WTC11 (cell line): ENCODE measurements around the gene CLEC16A. TPM values are rescaled to one million over a fixed set of nuclear protein-coding genes. Genes with fewer than 3 reads are reported as not detected.

Experiments
- ATAC-seq: fragments of 200-7000 bp; cut with Tn5 transposase; 2 replicates; pipeline ENCODE4 v1.10.0; 2021; ENCODE audit warnings: mild to moderate bottlenecking, moderate library complexity
- CTCF ChIA-PET: fragments of 300-600 bp; sonication (Branson Sonifier 250); formaldehyde crosslinking; loops from one replicate; lab custom pipeline; 2021; ENCODE audit warnings: antibody characterized with exemption; lab: Charles Lee
- POLR2A ChIA-PET: fragments of 350-600 bp; sonication (Branson Sonifier 250); formaldehyde crosslinking; loops from one replicate; lab custom pipeline; 2021; ENCODE audit warnings: antibody characterized with exemption; lab: Charles Lee
- DNase-seq: peaks from one replicate; pipeline ENCODE4 v3.0.0; 2021; ENCODE audit warnings: low spot score
- H3K27ac Mint-ChIP-seq: 2 replicates; pipeline ENCODE4 v1.8.0; 2021; ENCODE audit warnings: mixed read lengths
- H3K27me3 Mint-ChIP-seq: 2 replicates; pipeline ENCODE4 v1.8.0; 2021; ENCODE audit warnings: low read depth, mild to moderate bottlenecking, moderate library complexity, mixed read lengths
- H3K36me3 Mint-ChIP-seq: 2 replicates; pipeline ENCODE4 v1.8.0; 2021; ENCODE audit warnings: mixed read lengths
- H3K4me1 Mint-ChIP-seq: 2 replicates; pipeline ENCODE4 v1.8.0; 2022; ENCODE audit warnings: mixed read lengths
- H3K4me3 Mint-ChIP-seq: 2 replicates; pipeline ENCODE4 v1.8.0; 2021; ENCODE audit warnings: mild to moderate bottlenecking, moderate library complexity, mixed read lengths
- H3K9me3 Mint-ChIP-seq: 2 replicates; pipeline ENCODE4 v1.8.0; 2021; ENCODE audit warnings: mixed read lengths
- CREB1 ChIP-seq: sonication (generic); formaldehyde crosslinking; IDR thresholded peaks from 2 replicates; pipeline ENCODE4 v1.8.0; 2023; ENCODE audit warnings: mild to moderate bottlenecking, missing genetic modification reagents
- CREM ChIP-seq: sonication (generic); formaldehyde crosslinking; IDR thresholded peaks from 2 replicates; pipeline ENCODE4 v1.8.1; 2022; ENCODE audit warnings: mild to moderate bottlenecking, missing genetic modification reagents, moderate library complexity
- ELF4 ChIP-seq: sonication (generic); formaldehyde crosslinking; IDR thresholded peaks from 2 replicates; pipeline ENCODE4 v1.8.1; 2022; ENCODE audit warnings: low read depth, mild to moderate bottlenecking, moderate library complexity, missing genetic modification reagents
- HMGA2 ChIP-seq: fragments of 250-450 bp; sonication (Bioruptor Pico); IDR thresholded peaks from 2 replicates; pipeline ENCODE4 v1.4.0; 2021; ENCODE audit warnings: mild to moderate bottlenecking, moderate library complexity
- MXD4 ChIP-seq: fragments of 250-450 bp; sonication (Bioruptor Pico); IDR thresholded peaks from 2 replicates; pipeline ENCODE4 v1.8.0; 2021; ENCODE audit warnings: mild to moderate bottlenecking, moderate library complexity, borderline replicate concordance
- NR3C1 ChIP-seq: sonication (generic); formaldehyde crosslinking; conservative IDR thresholded peaks from 2 replicates; pipeline ENCODE4 v1.8.1; 2023; ENCODE audit warnings: low read depth, mild to moderate bottlenecking, missing genetic modification reagents
- RELA ChIP-seq: sonication (generic); formaldehyde crosslinking; IDR thresholded peaks from 2 replicates; pipeline ENCODE4 v1.8.1; 2022; ENCODE audit warnings: missing genetic modification reagents, mild to moderate bottlenecking, borderline replicate concordance
- SMAD3 ChIP-seq: sonication (generic); formaldehyde crosslinking; IDR thresholded peaks from 2 replicates; pipeline ENCODE4 v1.8.0; 2022; ENCODE audit warnings: missing genetic modification reagents, mild to moderate bottlenecking, borderline replicate concordance
- TP53 ChIP-seq: sonication (generic); formaldehyde crosslinking; IDR thresholded peaks from 2 replicates; pipeline ENCODE4 v1.8.1; 2023; ENCODE audit warnings: mild to moderate bottlenecking, missing genetic modification reagents
- ZNF138 ChIP-seq: sonication (generic); formaldehyde crosslinking; conservative IDR thresholded peaks from 2 replicates; pipeline ENCODE4 v1.8.1; 2022; ENCODE audit warnings: mild to moderate bottlenecking, moderate library complexity, missing genetic modification reagents
- ZNF317 ChIP-seq: sonication (generic); formaldehyde crosslinking; IDR thresholded peaks from 2 replicates; pipeline ENCODE4 v1.8.1; 2023; ENCODE audit warnings: low read depth, mild to moderate bottlenecking, moderate library complexity, missing genetic modification reagents, borderline replicate concordance
- total RNA-seq: library from RNA; stranded (reverse); gene quantifications from 3 replicates; pipeline ENCODE4 v1.2.3, GENCODE V29; 2021
- TF ChIP-seq, protein P1 (sequence below): sonication (generic); formaldehyde crosslinking; IDR thresholded peaks from 2 replicates; pipeline ENCODE4 v1.8.0; 2023; ENCODE audit warnings: missing genetic modification reagents
- TF ChIP-seq, protein P2 (sequence below): sonication (generic); formaldehyde crosslinking; IDR thresholded peaks from 2 replicates; pipeline ENCODE4 v1.8.0; 2022; ENCODE audit warnings: mild to moderate bottlenecking, missing genetic modification reagents
- TF ChIP-seq, protein P3 (sequence below): sonication (generic); formaldehyde crosslinking; IDR thresholded peaks from 2 replicates; pipeline ENCODE4 v1.8.0; 2023; ENCODE audit warnings: mild to moderate bottlenecking, missing genetic modification reagents
- TF ChIP-seq, protein P4 (sequence below): sonication (generic); formaldehyde crosslinking; IDR thresholded peaks from 2 replicates; pipeline ENCODE4 v1.8.1; 2022; ENCODE audit warnings: mild to moderate bottlenecking, missing genetic modification reagents, moderate library complexity, borderline replicate concordance
- TF ChIP-seq, protein P5 (sequence below): sonication (generic); formaldehyde crosslinking; conservative IDR thresholded peaks from 2 replicates; pipeline ENCODE4 v1.8.1; 2023; ENCODE audit warnings: mild to moderate bottlenecking, low read depth, missing genetic modification reagents, moderate library complexity
- TF ChIP-seq, protein P6 (sequence below): sonication (generic); formaldehyde crosslinking; IDR thresholded peaks from 2 replicates; pipeline ENCODE4 v1.8.1; 2023; ENCODE audit warnings: mild to moderate bottlenecking, moderate library complexity, missing genetic modification reagents
- TF ChIP-seq, protein P7 (sequence below): sonication (generic); formaldehyde crosslinking; IDR thresholded peaks from 2 replicates; pipeline ENCODE4 v1.8.0; 2023; ENCODE audit warnings: missing genetic modification reagents, mild to moderate bottlenecking, borderline replicate concordance
- TF ChIP-seq, protein P8 (sequence below): sonication (generic); formaldehyde crosslinking; IDR thresholded peaks from 2 replicates; pipeline ENCODE4 v1.8.0; 2022; ENCODE audit warnings: mild to moderate bottlenecking, missing genetic modification reagents

CLEC16A gene
- total RNA-seq, 1 experiment from 2014 or later = 14.4 TPM

DNA sequence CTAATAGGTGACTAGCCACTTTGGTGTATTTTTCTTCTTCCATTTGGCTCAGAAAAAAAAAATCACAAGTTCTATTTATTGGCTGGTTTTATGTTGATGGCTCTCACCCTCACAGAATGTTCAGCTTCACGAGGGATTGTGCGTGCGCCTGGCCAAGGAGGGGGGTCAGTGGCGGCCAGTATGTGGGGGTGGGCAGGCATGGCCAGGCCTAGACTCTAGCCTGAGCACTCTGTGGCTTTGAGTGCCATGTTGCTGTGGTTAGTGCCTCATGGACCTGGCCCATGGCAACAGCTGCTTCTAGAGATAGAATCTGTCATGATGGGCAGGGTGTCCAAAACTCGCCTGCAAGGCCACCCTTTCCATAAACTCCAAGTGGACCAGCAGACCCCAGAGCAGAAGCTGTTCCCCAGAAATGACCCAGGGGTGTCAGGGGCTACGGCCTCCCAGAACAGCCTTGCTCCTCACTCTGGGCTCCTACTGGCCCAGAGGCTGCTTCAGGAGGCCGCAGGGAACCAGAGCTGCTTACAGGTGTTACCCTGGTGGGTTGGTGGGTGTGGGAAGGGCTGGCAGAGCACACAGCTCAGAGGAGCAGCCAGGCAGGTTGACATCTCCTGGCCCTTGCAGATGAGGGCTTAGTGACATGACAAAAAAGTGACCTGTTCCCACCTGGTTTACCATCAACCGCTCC, 186.8 kb downstream of the CLEC16A start:
- no peak for TF ChIP-seq RELA (CRISPR knock-in tag)
- TF ChIP-seq CREM = no peak
- TF ChIP-seq, protein P1, sequence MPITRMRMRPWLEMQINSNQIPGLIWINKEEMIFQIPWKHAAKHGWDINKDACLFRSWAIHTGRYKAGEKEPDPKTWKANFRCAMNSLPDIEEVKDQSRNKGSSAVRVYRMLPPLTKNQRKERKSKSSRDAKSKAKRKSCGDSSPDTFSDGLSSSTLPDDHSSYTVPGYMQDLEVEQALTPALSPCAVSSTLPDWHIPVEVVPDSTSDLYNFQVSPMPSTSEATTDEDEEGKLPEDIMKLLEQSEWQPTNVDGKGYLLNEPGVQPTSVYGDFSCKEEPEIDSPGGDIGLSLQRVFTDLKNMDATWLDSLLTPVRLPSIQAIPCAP = no peak
- no peak for TF ChIP-seq ELF4 (CRISPR knock-in tag)
- TF ChIP-seq CREB1 = no peak
- TF ChIP-seq, protein P2, sequence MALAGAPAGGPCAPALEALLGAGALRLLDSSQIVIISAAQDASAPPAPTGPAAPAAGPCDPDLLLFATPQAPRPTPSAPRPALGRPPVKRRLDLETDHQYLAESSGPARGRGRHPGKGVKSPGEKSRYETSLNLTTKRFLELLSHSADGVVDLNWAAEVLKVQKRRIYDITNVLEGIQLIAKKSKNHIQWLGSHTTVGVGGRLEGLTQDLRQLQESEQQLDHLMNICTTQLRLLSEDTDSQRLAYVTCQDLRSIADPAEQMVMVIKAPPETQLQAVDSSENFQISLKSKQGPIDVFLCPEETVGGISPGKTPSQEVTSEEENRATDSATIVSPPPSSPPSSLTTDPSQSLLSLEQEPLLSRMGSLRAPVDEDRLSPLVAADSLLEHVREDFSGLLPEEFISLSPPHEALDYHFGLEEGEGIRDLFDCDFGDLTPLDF (CRISPR knock-in tag) = no peak
- no peak for TF ChIP-seq TP53 (CRISPR knock-in tag)
- TF ChIP-seq ZNF317 (CRISPR knock-in tag) = no peak
- TF ChIP-seq, protein P3, sequence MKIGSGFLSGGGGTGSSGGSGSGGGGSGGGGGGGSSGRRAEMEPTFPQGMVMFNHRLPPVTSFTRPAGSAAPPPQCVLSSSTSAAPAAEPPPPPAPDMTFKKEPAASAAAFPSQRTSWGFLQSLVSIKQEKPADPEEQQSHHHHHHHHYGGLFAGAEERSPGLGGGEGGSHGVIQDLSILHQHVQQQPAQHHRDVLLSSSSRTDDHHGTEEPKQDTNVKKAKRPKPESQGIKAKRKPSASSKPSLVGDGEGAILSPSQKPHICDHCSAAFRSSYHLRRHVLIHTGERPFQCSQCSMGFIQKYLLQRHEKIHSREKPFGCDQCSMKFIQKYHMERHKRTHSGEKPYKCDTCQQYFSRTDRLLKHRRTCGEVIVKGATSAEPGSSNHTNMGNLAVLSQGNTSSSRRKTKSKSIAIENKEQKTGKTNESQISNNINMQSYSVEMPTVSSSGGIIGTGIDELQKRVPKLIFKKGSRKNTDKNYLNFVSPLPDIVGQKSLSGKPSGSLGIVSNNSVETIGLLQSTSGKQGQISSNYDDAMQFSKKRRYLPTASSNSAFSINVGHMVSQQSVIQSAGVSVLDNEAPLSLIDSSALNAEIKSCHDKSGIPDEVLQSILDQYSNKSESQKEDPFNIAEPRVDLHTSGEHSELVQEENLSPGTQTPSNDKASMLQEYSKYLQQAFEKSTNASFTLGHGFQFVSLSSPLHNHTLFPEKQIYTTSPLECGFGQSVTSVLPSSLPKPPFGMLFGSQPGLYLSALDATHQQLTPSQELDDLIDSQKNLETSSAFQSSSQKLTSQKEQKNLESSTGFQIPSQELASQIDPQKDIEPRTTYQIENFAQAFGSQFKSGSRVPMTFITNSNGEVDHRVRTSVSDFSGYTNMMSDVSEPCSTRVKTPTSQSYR (CRISPR knock-in tag) = no peak
- TF ChIP-seq, protein P4, sequence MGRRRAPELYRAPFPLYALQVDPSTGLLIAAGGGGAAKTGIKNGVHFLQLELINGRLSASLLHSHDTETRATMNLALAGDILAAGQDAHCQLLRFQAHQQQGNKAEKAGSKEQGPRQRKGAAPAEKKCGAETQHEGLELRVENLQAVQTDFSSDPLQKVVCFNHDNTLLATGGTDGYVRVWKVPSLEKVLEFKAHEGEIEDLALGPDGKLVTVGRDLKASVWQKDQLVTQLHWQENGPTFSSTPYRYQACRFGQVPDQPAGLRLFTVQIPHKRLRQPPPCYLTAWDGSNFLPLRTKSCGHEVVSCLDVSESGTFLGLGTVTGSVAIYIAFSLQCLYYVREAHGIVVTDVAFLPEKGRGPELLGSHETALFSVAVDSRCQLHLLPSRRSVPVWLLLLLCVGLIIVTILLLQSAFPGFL (CRISPR knock-in tag) = no peak
- TF ChIP-seq, protein P5, sequence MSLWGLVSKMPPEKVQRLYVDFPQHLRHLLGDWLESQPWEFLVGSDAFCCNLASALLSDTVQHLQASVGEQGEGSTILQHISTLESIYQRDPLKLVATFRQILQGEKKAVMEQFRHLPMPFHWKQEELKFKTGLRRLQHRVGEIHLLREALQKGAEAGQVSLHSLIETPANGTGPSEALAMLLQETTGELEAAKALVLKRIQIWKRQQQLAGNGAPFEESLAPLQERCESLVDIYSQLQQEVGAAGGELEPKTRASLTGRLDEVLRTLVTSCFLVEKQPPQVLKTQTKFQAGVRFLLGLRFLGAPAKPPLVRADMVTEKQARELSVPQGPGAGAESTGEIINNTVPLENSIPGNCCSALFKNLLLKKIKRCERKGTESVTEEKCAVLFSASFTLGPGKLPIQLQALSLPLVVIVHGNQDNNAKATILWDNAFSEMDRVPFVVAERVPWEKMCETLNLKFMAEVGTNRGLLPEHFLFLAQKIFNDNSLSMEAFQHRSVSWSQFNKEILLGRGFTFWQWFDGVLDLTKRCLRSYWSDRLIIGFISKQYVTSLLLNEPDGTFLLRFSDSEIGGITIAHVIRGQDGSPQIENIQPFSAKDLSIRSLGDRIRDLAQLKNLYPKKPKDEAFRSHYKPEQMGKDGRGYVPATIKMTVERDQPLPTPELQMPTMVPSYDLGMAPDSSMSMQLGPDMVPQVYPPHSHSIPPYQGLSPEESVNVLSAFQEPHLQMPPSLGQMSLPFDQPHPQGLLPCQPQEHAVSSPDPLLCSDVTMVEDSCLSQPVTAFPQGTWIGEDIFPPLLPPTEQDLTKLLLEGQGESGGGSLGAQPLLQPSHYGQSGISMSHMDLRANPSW = no peak
- no peak for TF ChIP-seq HMGA2 (CRISPR knock-in tag)
- no peak for TF ChIP-seq NR3C1
- no peak for TF ChIP-seq MXD4
- H3K4me1 Mint-ChIP-seq = peaks cover 6% of the 10 kb centered on the region
- ATAC-seq = no peak
- DNase-seq = no peak
- no peak overlapping the region for H3K4me3 Mint-ChIP-seq
- ChIA-PET POLR2A (no interaction called here), CTCF (interaction anchor here (1.0 kb wide), 1 partner anchor 240 kb away, joined by 3 read pairs; no protein-coding TSS in a partner anchor)
- H3K27ac Mint-ChIP-seq = peak overlapping the region; percentile 22; the same call in 1 of the 2 replicates
- no peaks in the 10 kb centered on the region for H3K9me3 Mint-ChIP-seq
- no peaks in the 10 kb centered on the region for H3K27me3 Mint-ChIP-seq
- H3K36me3 Mint-ChIP-seq = peaks cover 5% of the 10 kb centered on the region; the same call in 1 of the 2 replicates

DNA sequence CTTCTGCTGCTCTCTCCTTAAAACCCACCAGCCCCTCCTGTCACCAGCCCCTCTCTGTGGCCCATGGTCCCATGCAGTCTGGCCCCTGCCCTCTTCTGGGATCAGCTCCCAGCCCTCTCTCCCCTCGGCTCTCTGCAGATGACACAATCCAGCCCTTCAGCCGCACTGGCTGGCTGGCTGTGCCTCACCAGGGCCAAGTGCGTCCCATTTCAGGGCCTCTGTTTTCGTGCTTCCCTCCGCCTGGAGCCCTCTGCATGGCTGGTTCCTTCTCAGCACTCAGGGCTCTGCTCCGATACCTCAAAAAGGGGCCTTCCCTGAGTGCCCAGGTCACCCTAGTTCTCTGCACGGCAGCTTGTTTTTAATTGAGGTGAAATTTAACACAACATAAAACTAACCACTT, 187.3 kb downstream of the CLEC16A start:
- ATAC-seq = no peak
- TF ChIP-seq ZNF138 (CRISPR knock-in tag) (no peak), SMAD3 (CRISPR knock-in tag) (no peak)
- TF ChIP-seq, protein P6, sequence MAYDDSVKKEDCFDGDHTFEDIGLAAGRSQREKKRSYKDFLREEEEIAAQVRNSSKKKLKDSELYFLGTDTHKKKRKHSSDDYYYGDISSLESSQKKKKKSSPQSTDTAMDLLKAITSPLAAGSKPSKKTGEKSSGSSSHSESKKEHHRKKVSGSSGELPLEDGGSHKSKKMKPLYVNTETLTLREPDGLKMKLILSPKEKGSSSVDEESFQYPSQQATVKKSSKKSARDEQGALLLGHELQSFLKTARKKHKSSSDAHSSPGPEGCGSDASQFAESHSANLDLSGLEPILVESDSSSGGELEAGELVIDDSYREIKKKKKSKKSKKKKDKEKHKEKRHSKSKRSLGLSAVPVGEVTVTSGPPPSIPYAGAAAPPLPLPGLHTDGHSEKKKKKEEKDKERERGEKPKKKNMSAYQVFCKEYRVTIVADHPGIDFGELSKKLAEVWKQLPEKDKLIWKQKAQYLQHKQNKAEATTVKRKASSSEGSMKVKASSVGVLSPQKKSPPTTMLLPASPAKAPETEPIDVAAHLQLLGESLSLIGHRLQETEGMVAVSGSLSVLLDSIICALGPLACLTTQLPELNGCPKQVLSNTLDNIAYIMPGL (CRISPR knock-in tag) = no peak
- TF ChIP-seq, protein P7, sequence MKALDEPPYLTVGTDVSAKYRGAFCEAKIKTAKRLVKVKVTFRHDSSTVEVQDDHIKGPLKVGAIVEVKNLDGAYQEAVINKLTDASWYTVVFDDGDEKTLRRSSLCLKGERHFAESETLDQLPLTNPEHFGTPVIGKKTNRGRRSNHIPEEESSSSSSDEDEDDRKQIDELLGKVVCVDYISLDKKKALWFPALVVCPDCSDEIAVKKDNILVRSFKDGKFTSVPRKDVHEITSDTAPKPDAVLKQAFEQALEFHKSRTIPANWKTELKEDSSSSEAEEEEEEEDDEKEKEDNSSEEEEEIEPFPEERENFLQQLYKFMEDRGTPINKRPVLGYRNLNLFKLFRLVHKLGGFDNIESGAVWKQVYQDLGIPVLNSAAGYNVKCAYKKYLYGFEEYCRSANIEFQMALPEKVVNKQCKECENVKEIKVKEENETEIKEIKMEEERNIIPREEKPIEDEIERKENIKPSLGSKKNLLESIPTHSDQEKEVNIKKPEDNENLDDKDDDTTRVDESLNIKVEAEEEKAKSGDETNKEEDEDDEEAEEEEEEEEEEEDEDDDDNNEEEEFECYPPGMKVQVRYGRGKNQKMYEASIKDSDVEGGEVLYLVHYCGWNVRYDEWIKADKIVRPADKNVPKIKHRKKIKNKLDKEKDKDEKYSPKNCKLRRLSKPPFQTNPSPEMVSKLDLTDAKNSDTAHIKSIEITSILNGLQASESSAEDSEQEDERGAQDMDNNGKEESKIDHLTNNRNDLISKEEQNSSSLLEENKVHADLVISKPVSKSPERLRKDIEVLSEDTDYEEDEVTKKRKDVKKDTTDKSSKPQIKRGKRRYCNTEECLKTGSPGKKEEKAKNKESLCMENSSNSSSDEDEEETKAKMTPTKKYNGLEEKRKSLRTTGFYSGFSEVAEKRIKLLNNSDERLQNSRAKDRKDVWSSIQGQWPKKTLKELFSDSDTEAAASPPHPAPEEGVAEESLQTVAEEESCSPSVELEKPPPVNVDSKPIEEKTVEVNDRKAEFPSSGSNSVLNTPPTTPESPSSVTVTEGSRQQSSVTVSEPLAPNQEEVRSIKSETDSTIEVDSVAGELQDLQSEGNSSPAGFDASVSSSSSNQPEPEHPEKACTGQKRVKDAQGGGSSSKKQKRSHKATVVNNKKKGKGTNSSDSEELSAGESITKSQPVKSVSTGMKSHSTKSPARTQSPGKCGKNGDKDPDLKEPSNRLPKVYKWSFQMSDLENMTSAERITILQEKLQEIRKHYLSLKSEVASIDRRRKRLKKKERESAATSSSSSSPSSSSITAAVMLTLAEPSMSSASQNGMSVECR (CRISPR knock-in tag) = no peak
- TF ChIP-seq, protein P8, sequence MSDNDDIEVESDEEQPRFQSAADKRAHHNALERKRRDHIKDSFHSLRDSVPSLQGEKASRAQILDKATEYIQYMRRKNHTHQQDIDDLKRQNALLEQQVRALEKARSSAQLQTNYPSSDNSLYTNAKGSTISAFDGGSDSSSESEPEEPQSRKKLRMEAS = no peak

More for the DNA sequence above, 187.3 kb downstream of the CLEC16A start:
- CTCF ChIA-PET = interaction anchor here (1.0 kb wide), 1 partner anchor 240 kb away, joined by 3 read pairs; no protein-coding TSS in a partner anchor
- POLR2A ChIA-PET = no interaction called here
- no peak for DNase-seq
- H3K4me1 Mint-ChIP-seq = peaks cover 6% of the 10 kb centered on the region; the same call in 1 of the 2 replicates
- peak overlapping the region; percentile 57 for H3K27ac Mint-ChIP-seq
- H3K27me3 Mint-ChIP-seq = no peaks in the 10 kb centered on the region
- no peaks in the 10 kb centered on the region for H3K9me3 Mint-ChIP-seq
- H3K36me3 Mint-ChIP-seq = no peaks in the 10 kb centered on the region
- H3K4me3 Mint-ChIP-seq = no peak overlapping the region
